Measurements from ENCODE around the gene OGG1.

Gene OGG1

DNA sequence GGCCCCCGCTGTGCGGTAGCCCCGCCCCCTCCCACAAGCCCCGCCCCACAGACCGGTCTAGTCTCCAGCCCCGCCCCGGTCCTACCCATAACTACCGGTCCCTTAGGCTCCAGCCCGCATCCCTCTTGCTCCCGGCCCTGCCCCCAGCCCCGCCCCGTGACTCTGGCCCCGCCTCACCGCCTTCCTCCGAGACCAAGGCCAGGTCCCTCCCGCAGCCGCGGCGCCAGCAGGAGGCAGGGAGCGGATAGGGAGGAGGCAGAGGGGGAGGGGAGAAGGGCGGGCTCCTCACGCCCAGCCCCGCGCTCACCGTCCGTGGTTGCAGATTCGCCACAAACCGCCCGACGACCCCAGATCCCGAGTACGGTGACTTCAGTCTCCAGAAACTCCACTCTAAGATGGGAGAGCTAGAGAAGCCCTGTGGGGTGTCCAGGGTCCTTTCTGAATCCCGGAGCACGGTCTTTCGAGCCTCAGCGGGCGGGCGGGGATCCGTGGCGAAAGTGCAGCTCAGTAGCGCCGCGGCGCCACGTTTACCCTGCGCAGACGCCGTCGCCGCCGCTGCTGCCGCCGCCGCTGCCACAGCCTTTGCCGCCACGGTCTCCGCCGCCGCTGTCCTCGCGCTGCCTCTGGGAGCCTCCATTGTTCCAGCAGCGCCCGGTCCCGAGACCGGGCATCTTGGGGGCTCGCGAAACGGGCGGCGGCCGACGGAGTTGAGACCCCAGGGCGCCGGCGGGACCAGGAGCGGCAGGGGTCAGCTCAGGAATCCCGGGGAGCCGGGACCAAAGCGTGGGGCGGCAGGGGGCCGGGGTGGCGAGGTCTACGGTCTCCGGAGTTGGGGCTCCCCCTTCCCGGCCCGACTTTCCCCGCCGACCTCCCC is 18.3 kb upstream of the OGG1 start, which contains the start of gene BRPF1:
Gene BRPF1, plus strand, starts transcription at position 530 of the 874 bp plus-strand sequence. CDS start 2,406 bp downstream, outside the sequence.
- TF ChIP-seq POLR2AphosphoS5 (IDR thresholded peaks at IDR 0.05; ENCODE audit: low read depth, low read length), result peak; percentile 70
- TF ChIP-seq TAF1 (IDR thresholded peaks at IDR 0.05; ENCODE audit: borderline replicate concordance, insufficient read depth, low read length), result peak; percentile 59; the same call in 1 of the 2 replicates
- TF ChIP-seq, protein P1, sequence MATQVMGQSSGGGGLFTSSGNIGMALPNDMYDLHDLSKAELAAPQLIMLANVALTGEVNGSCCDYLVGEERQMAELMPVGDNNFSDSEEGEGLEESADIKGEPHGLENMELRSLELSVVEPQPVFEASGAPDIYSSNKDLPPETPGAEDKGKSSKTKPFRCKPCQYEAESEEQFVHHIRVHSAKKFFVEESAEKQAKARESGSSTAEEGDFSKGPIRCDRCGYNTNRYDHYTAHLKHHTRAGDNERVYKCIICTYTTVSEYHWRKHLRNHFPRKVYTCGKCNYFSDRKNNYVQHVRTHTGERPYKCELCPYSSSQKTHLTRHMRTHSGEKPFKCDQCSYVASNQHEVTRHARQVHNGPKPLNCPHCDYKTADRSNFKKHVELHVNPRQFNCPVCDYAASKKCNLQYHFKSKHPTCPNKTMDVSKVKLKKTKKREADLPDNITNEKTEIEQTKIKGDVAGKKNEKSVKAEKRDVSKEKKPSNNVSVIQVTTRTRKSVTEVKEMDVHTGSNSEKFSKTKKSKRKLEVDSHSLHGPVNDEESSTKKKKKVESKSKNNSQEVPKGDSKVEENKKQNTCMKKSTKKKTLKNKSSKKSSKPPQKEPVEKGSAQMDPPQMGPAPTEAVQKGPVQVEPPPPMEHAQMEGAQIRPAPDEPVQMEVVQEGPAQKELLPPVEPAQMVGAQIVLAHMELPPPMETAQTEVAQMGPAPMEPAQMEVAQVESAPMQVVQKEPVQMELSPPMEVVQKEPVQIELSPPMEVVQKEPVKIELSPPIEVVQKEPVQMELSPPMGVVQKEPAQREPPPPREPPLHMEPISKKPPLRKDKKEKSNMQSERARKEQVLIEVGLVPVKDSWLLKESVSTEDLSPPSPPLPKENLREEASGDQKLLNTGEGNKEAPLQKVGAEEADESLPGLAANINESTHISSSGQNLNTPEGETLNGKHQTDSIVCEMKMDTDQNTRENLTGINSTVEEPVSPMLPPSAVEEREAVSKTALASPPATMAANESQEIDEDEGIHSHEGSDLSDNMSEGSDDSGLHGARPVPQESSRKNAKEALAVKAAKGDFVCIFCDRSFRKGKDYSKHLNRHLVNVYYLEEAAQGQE (IDR thresholded peaks at IDR 0.05; ENCODE audit: insufficient read depth in 1 of 2, low read depth in 2 of 2, low read length in 2 of 2), result no peak

DNA sequence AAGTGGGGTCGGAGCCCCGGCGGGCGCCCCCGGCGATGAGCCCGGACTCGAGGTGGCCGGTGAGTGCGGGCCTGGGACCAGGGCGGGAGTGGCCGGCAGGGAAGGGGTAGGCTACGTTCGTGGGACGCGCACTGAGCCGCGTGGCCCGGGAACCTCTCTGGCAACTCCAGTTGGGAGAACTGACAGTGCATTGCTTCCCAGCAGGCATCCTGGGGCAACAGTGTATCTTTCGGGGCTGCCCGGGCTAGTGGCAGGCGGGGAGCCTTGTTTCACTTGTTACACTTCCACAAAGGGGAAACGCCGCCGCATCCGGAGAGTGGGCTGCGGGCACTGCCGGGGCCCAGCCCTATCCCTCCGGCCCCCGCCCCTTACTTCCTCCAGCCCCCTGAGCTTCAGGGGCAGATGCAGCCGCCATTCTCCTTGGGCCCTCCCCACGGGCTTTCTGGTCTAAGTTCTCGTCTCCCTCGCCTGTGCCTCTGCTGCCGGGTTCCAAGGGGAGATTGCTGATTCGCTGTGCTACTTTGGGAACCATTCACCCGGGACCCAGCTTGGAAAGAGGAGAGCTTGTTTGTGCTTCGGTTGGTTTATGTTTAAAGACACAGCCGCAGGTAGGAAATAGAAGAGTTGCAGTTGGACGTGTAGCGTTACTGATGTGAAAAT is 17.5 kb upstream of the OGG1 start:
- TF ChIP-seq, protein P1 (IDR thresholded peaks at IDR 0.05; ENCODE audit: insufficient read depth in 1 of 2, low read depth in 2 of 2, low read length in 2 of 2), result no peak
- TF ChIP-seq TAF1 (IDR thresholded peaks at IDR 0.05; ENCODE audit: borderline replicate concordance, insufficient read depth, low read length), result no peak
- TF ChIP-seq FOXP2 (optimal IDR thresholded peaks at IDR 0.05; ENCODE audit: borderline replicate concordance, extremely low read depth, extremely low read length, insufficient read depth), result no peak
- no peak for TF ChIP-seq SIN3A (IDR thresholded peaks at IDR 0.05; ENCODE audit: borderline replicate concordance, insufficient read depth, low read length)
- no peak for TF ChIP-seq POLR2AphosphoS5 (IDR thresholded peaks at IDR 0.05; ENCODE audit: low read depth, low read length)

DNA sequence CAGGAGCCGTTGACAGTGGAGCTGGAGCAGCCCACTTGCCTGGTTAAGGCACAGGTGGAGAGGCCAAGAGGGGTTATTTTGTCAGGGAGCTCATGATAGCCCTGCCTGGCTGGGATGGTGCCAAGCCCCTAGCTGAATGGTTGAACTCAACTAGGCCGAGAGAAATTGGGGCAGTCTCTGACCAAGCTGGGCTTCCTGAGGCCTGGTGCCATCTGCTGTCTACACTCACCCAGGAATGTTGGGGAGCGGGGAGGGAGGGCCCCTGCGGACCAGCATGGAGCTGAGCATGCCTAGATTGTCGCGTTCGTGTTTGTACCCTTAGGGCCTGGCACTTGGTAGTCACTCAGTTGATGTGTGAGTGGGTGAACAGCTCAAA is 17.0 kb upstream of the OGG1 start:
- TF ChIP-seq POLR2AphosphoS5 (IDR thresholded peaks at IDR 0.05; ENCODE audit: low read depth, low read length) (no peak), SIN3A (IDR thresholded peaks at IDR 0.05; ENCODE audit: borderline replicate concordance, insufficient read depth, low read length) (no peak), FOXP2 (optimal IDR thresholded peaks at IDR 0.05; ENCODE audit: borderline replicate concordance, extremely low read depth, extremely low read length, insufficient read depth) (no peak), TAF1 (IDR thresholded peaks at IDR 0.05; ENCODE audit: borderline replicate concordance, insufficient read depth, low read length) (no peak)
- TF ChIP-seq, protein P1 (IDR thresholded peaks at IDR 0.05; ENCODE audit: insufficient read depth in 1 of 2, low read depth in 2 of 2, low read length in 2 of 2), result no peak

DNA sequence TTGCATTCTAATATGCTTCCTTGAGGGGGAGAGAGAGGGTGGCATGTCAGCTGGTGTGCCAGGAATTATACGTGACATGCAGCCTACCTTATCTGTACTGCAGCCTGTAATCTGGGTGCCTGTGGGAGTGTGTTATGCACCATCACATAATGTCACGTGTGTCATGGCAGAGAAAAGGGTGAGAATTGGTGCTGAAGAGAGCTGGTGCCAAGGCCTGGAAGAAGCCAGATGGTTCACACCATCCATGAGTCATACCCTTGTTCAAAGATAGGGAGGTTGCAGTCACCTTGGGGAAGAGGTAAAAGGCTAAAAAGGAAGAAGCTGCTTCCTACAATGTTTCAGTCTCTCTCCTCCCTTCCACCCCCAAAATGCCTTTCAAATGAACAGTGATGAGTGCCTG is 12.9 kb upstream of the OGG1 start:
- no peak for TF ChIP-seq TAF1 (IDR thresholded peaks at IDR 0.05; ENCODE audit: borderline replicate concordance, insufficient read depth, low read length)
- no peak for TF ChIP-seq POLR2AphosphoS5 (IDR thresholded peaks at IDR 0.05; ENCODE audit: low read depth, low read length)

DNA sequence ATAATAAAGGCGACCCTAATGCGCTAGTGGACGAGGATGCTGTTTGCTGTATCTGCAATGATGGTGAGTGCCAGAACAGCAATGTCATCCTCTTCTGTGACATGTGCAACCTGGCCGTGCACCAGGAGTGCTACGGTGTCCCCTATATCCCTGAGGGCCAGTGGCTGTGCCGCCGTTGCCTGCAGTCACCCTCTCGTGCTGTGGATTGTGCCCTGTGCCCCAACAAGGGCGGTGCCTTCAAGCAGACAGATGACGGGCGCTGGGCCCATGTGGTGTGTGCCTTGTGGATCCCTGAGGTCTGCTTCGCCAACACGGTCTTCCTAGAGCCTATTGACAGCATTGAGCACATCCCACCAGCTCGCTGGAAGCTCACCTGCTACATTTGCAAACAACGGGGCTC is 10.6 kb upstream of the OGG1 start:
- TF ChIP-seq FOXP2 (optimal IDR thresholded peaks at IDR 0.05; ENCODE audit: borderline replicate concordance, extremely low read depth, extremely low read length, insufficient read depth) (no peak), SIN3A (IDR thresholded peaks at IDR 0.05; ENCODE audit: borderline replicate concordance, insufficient read depth, low read length) (no peak), TAF1 (IDR thresholded peaks at IDR 0.05; ENCODE audit: borderline replicate concordance, insufficient read depth, low read length) (no peak), POLR2AphosphoS5 (IDR thresholded peaks at IDR 0.05; ENCODE audit: low read depth, low read length) (no peak)
- TF ChIP-seq, protein P1 (IDR thresholded peaks at IDR 0.05; ENCODE audit: insufficient read depth in 1 of 2, low read depth in 2 of 2, low read length in 2 of 2), result no peak
